GM21717 (cell line): ENCODE results near the gene ZNF423.

Experiments used
- ATAC-seq: cut with Tn5 transposase; IDR thresholded peaks from one replicate; pipeline ENCODE4 v1.9.1; 2021; ENCODE audit warnings: mild to moderate bottlenecking, moderate library complexity; ENCODE audit not compliant: unreplicated experiment

The ZNF423 gene

DNA sequence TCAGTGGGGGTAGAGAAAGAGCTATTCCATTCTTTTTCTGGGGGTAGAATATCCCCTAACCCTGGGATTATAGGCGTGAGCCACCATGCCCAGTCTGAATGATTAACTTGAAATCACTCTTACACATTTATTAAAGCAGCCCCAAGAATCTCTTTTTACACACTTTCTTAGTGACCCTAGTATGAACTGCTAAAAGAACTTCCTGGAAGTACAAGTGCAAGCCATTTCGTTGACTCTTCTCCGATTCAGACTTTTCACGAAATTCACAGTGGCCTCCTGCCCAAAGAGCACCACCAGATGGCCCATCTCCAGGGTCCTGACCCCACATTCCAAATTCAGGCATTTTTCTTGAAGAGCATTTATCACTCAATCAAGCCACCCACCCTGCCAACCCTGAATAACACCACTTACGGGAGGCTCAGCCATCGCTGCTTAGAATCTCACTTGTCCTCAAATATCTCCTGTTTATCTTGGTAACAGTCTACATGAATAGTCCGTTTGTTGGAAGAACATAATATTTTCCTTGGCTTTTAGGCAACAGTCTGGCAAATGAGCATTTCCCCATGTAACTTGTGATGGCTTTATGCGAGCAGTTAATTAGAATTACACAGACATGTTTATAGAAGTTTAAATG lies 28.0 kb downstream of the ZNF423 start:
- no peak for ATAC-seq

DNA sequence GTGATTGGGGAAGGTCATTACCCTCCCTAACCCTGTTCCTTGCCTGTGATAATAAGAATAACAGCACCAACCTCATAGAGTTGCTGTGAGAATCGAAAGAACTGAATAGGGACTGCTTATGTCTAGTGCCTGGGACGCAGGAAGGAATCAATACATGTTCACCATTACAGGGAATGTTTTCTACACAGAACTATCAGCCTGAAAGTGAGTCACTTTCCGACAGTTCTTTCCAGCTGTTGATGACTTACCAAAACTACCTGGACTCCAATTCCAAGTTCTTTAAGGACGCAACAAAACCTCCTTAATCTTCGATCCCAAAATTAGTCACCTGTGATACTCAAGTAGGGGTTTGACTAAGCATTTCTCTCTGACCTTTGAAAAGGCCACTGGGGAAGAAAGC lies 29.4 kb downstream of the ZNF423 start:
- ATAC-seq = no peak

- ATAC-seq = no peak
Measured at GRCh38 chr16:49825041-49825440, 30.9 kb downstream of the ZNF423 start.

GRCh38 chr16:49824593-49824992 lies 31.3 kb downstream of the ZNF423 start:
- no peak for ATAC-seq

- no peak for ATAC-seq
Measured at GRCh38 chr16:49822649-49823370, 33.1 kb downstream of the ZNF423 start.

- ATAC-seq = no peak
Measured at GRCh38 chr16:49821614-49822282, 34.2 kb downstream of the ZNF423 start.

DNA sequence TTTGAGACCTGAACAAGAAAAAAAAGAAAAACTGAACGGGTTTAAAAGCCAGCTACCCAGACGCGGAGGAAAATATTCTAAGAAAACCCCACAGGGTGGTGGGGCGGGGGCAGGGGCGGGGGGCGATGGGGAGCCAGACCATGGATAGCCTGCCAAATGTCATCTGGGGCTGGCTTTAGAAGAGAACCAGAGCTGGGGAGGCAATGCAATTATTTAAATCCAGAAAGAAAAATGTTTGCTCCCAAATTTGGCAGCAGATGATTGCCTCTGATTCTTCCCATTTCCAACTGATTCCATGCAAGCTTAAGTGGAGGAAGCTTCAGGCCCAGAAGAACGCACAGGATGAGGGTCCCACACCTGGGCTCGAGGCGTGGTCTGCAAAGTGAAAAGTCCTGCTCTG lies 34.8 kb downstream of the ZNF423 start:
- ATAC-seq = no peak

- no peak for ATAC-seq
Measured at GRCh38 chr16:49817754-49818507, 38.0 kb downstream of the ZNF423 start.

DNA sequence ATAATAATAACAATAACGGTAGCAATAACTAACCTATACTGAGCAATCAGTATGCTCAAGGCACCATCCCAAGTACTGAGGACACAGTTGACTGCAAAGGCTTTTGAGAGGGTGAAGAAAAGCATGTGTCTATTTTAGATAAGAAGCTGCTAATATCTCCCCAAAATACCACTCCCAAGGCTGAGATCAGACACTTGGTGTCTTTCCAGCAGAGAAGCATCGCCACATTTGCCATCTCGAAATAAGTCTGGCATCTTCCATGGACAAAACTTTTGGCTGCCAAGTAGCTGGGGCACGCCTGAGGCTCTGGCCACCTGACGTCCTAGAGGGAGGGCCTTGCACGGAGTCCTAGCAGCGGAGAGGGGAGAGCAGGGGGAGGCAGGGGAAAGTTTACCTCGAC lies 39.0 kb downstream of the ZNF423 start:
- ATAC-seq = no peak

GRCh38 chr16:49811644-49812334 lies 44.1 kb downstream of the ZNF423 start:
- ATAC-seq = no peak

DNA sequence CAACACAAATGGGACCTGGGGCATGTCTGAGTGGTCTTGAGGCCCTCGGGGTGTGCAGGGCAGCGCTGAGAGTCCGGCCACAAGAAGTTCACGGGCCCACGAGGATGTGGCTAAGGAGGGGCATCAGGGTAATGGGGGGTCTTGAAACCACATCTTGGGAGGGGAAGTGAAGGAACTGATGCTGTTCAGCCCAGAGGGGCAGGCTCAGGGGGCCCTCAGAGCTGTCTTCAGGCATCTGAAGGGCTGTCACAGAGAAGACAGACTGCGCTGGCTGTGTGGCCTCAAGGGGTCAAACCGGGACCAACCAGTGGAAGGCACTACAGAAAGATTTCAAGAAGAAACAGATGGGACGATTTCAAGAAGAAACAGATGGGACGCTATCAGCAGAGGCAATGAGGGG lies 45.1 kb downstream of the ZNF423 start:
- no peak for ATAC-seq

GRCh38 chr16:49809561-49809960 lies 46.4 kb downstream of the ZNF423 start:
- ATAC-seq = no peak

- no peak for ATAC-seq
Measured at GRCh38 chr16:49809062-49809461, 46.9 kb downstream of the ZNF423 start.

DNA sequence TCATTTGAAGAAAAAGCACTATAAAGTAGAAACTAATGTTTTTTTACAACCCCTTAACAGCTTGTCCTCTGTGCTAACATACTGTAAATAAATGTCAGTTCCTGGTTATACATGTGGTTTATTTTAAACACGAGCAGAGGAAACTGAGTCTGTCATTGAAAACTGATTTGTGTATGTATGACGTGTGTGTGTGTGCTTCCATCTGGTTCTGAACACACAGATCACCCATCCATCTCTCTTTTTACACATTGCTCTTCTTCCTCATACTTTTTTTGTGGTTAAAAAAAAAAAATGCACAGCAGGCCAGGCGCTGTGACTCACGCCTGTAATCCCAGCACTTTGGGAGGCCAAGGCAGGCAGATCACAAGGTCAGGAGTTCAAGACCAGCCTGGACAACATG lies 49.5 kb downstream of the ZNF423 start:
- no peak for ATAC-seq

- ATAC-seq = no peak
Measured at GRCh38 chr16:49801290-49801689, 54.6 kb downstream of the ZNF423 start.

GRCh38 chr16:49800876-49801275 lies 55.0 kb downstream of the ZNF423 start:
- ATAC-seq = no peak

GRCh38 chr16:49800441-49800840 lies 55.5 kb downstream of the ZNF423 start:
- no peak for ATAC-seq

DNA sequence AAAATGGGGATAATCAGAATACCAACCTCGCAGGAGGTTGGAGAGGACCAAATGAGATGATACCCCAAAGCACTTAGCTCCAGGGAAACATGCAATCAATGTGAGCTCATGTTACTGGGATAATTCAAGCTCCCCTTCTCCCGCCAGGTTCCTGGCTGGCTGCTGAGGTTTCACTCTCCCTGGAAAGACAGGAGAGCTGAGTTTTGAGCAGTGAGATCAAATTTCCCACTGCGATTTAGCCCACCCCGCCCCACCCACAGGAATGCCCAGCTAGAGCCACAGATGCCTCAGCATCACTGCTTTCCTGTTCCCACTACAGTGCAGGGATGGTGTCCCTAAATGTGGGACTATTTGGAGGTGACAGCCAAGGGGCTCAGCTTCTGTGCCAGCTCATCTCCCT lies 56.7 kb downstream of the ZNF423 start:
- ATAC-seq = no peak

- ATAC-seq = no peak
Measured at GRCh38 chr16:49795513-49795912, 60.4 kb downstream of the ZNF423 start.

DNA sequence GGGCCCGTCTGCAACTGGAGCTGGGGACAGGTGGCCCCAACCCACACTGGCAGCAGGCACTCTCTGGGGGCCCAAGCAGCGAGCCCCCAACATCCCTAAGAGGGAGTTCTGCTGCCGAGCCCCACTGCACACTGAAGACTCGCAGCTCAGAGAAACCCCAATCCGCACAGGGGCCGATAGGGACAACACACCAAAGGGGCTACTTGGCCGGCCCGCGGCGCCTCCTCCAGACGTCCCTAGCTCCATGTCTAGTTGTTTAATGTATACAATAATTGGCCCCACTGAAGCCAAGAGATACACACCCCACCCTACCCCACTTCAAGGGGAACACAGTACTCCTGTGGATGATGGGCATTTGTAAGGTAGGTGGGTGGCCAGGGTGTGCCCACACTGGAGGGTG lies 62.7 kb downstream of the ZNF423 start:
- ATAC-seq = no peak

DNA sequence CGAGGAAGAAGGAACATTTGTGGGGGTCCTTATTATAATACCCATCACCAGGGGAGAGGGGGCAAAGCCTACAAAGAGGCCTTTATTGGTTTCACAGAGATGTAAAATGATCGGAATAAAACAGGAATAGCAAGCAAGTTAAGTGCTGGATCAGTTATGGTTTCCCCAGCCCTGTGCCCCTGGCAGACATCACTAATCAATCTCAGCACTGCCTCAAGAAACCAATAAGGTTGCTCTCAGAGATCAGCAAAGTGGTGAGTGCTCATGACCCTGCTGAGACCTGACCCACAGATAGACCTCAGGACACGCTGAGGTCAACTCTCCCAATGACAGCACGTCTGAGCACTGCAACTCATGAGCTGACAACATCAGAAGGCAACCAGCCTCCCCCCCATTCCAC lies 66.3 kb downstream of the ZNF423 start:
- ATAC-seq = no peak
